NOMO-1 treated with dmso at 0.1 percent for 144 hours (cell line): Measurements from ENCODE around the gene CDHR5.

ENCODE experiments used
- DNase-seq: peaks from one replicate; lab custom pipeline; 2025; ENCODE audit not compliant: unreplicated experiment; lab: John Stamatoyannopoulos, UW

The CDHR5 gene

GRCh38 chr11:646214-646613, 21.5 kb upstream of the CDHR5 start:
- no peak for DNase-seq

GRCh38 chr11:645536-645935, 20.8 kb upstream of the CDHR5 start:
- DNase-seq, result no peak

- DNase-seq, result no peak
Measured at GRCh38 chr11:643849-644738, 19.3 kb upstream of the CDHR5 start.

- DNase-seq, result no peak
Measured at GRCh38 chr11:643366-643765, 18.6 kb upstream of the CDHR5 start.

GRCh38 chr11:641806-642370, 17.1 kb upstream of the CDHR5 start:
- no peak for DNase-seq

GRCh38 chr11:640021-640706, 15.4 kb upstream of the CDHR5 start:
- no peak for DNase-seq

- no peak for DNase-seq
Measured at GRCh38 chr11:639332-639955, 14.7 kb upstream of the CDHR5 start.

GRCh38 chr11:638631-639331, 14.0 kb upstream of the CDHR5 start:
- DNase-seq, result no peak

- DNase-seq, result no peak
Measured at GRCh38 chr11:637593-638521, 13.1 kb upstream of the CDHR5 start.

GRCh38 chr11:637333-637592, 12.5 kb upstream of the CDHR5 start:
- DNase-seq, result no peak

- no peak for DNase-seq
Measured at GRCh38 chr11:636511-637332, 12.0 kb upstream of the CDHR5 start, which contains the start of gene DRD4. DRD4 (plus strand) TSS chr11:637269; CDS start chr11:637305, 36 bp downstream.

GRCh38 chr11:635945-636510, 11.3 kb upstream of the CDHR5 start:
- no peak for DNase-seq

GRCh38 chr11:630871-631270, 6.1 kb upstream of the CDHR5 start:
- no peak for DNase-seq

GRCh38 chr11:629237-629583, 4.5 kb upstream of the CDHR5 start:
- no peak for DNase-seq

- DNase-seq, result no peak
Measured at GRCh38 chr11:628056-628455, 3.3 kb upstream of the CDHR5 start.

- no peak for DNase-seq
Measured at GRCh38 chr11:627308-627576, 2.5 kb upstream of the CDHR5 start.

- no peak for DNase-seq
Measured at GRCh38 chr11:626475-627307, 1.9 kb upstream of the CDHR5 start, which contains the start of gene SCT. SCT (minus strand) TSS chr11:627181; CDS start chr11:627143, 38 bp downstream.

- no peak for DNase-seq
Measured at GRCh38 chr11:625636-626268, 997 bp upstream of the CDHR5 start.
